NCI-H82 (cell line): ENCODE data around the gene MYH13.
A peak's percentile ranks its signal among the peaks of the same experiment; 100 is the strongest.

Experiments used
- DNase-seq: peaks from one replicate; lab custom pipeline; 2025; lab: John Stamatoyannopoulos, UW

MYH13 gene

DNA sequence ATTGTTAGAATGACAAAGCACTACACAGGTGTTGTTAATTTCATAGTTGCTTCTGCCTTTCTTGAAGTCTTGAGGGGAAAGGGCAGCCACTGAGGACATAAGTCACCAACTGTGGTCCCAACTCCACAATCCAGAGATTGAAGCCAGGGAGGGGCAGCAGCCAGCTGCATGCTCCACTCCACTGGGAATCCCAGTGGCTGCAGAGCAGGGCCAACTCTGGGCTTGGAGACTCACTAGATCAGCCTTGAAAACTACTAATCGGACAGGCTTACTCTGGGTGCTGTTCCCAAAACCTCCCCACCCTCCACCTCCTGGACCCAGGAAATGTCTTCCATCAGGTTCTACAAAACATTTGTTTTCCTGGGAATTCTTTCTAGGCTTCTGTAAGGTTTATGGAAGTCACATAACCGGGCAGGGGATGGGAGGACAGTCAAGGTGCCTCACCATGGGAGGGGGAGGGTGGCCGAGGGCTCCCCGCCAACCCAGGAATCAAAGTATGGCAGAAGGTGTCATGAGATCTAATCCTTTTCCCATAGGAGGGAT, 68.0 kb downstream of the MYH13 start:
- no peak for DNase-seq

DNA sequence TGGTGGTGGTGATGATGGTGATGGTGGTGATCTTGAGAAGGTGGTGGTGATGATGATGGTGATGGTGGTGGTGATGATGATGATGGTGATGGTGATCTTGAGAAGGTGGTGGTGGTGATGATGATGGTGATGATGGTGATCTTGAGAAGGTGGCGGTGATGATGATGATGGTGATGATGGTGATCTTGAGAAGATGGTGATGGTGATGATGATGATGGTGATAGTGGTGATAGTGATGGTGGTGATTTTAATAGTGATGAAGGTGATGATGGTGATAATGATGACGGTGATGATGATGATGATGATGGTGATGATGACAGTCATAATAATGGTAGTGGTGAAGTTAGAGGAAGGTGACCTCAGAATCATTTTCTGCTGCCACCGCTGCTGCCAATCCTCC, 75.1 kb downstream of the MYH13 start:
- DNase-seq: no peak

GRCh38 chr17:10295728-10296343, 77.0 kb downstream of the MYH13 start:
- DNase-seq: peak; percentile 71

DNA sequence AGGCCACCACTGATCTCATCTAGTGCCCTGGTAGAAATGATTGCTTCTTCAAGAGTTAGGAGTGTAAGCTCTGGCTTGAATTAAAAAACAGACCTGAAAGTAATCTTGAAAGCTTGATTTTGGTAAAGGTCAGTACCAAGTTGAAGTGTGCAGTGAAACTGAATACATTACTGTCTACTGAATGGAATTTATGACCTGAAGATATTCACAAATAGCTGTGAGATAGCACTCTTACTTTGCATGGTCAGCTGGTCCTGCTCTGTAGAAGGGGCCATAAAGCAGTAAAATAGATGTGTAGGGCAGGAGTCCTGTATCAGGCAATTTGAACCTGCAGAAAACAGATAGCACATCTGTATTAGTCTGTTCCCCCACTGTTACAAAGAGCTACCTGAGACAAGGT, 78.6 kb downstream of the MYH13 start:
- DNase-seq: no peak

DNA sequence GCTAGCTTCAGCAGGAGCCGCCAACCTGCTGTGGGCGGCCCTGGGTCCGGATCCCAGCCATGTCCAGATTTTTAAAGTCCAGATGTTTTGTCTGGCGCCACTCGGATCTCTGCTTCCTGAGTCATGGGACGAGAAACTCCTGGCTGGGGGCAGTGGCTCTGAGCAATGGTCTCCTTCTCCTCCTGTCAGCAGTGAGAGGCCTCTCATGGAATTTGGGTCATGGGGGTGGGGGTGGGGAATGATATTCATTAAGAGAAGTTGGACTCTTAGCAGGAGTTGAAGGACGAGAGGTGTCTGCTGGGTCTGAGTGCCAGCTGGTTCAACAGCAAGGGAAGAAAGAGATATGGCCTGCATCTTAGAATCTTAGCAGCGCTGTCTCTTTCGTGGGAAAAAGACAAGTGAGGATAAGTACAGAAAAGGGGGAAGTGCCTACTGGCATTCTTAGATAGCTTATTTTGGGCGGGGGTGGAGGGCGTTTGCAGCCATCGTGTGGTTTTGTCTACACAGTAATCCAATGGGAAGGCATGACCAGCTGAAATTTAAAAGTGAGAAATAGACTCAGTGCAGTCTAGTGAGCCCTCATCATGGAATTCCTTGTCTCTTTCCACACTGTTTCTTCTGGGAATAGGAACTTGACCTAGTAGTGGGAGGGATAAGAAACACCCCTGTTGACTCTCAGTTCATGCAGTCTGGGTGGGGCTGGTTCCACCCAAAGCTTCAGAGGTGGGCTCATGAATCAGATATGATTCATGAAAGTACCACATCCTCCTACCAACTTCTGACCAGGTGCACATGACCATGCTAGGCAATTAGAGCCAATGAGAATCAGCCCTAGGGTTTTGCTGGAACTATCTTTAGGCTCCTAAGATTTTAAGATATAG, 80.5 kb downstream of the MYH13 start:
- DNase-seq: no peak

- peak; percentile 3 for DNase-seq
These were observed 81.2 kb downstream of the MYH13 start for GRCh38 chr17:10291576-10291975.

DNA sequence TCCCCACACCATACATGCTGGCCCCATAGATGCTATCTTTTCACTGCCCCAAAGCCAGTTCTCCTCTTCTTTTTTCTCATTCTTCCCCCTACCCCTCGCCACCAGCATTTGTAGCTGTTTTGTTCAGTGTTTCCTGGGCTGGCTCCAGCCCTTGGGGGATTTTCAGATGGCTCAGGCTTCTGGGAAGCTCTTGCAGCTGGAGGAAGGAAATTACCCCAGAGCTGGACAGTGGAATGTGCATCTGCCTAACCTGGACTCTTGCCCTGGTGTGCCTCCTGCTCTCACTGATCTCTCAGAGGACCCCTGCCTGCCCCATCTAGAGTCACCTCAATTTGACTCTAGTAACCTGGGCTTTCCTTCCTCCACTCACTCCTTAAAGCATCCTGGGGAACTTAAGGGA, 82.8 kb downstream of the MYH13 start:
- DNase-seq: no peak

- no peak for DNase-seq
These were observed 86.5 kb downstream of the MYH13 start for GRCh38 chr17:10286324-10286723.

- DNase-seq: no peak
These were observed 86.9 kb downstream of the MYH13 start for GRCh38 chr17:10285896-10286295.

DNA sequence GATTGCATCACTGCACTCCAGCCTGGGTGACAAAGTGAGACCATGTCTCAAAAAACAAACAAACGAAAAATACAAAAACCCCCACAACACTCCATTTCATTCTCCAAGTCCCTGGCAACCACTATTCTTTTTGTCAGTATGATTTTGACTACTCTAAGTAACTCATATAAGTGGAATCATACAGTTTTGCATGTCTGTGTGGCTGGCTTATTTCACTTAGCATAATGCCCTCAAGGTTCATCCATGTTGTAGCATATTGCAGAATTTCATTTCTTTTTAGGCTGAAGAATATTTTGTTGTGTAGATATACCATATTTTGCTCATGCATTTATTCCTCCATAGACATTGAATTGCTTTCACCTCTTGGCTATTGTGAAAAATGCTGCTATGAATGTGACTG, 92.7 kb downstream of the MYH13 start:
- no peak for DNase-seq

GRCh38 chr17:10278218-10278617, 94.6 kb downstream of the MYH13 start:
- DNase-seq: peak; percentile 32

DNA sequence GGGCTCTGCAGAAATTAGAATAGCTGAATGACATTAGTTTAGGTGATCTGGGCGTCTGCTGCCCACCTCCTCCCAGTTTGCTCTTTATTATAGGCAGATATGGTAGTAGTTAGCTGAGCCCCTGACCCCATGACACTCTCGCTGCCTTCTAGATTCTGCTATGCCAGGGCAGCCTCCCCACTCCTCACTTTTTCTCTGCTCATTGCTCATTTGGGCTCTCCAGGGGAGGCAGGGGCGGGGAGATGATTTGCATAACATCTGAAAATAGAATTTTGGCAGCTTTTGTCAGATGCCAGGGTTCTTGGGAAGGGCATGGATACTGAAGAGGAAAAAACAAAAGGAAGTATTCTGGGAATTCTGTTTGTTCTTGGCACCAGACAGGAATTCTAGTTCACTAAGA, 96.4 kb downstream of the MYH13 start:
- DNase-seq: no peak

DNA sequence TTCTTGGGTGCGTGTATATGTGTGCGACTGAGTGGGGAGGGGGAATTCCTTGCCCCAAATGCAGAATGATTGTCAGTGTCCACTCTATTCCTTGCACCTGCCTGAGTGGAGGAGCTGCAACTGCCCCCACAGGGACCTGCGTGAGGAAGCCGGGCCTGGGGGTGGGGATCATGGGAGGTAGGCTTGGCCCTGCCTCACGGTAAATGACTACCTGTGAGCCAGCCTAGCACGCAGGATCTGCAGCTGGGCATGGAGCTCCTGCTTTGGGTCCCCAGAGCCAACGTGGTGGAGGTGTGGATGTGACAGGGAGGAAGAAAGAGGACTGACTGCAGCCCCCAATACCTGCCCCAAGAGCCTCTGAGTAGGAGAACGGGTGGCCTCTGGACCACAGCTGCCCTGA, 97.4 kb downstream of the MYH13 start:
- no peak for DNase-seq

GRCh38 chr17:10271106-10271562, 101.7 kb downstream of the MYH13 start:
- DNase-seq: no peak

DNA sequence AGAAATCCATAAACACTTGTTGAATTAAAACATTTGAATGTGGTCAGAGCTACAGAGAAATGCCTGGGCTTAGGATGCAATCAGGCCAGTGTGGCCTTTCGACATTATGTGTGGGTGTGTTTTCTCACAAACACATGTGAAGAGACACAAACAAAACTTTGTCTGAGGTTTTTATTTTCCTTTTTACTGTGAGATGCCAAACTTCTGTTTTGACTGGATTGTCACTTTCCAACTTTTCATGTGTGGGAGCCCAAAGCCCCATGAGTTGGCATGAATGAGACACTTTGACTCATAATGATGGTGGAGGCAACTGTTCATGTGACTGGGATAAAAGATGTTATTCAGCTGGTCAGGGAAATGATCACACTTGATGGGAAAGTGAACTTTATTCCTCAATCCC, 102.5 kb downstream of the MYH13 start:
- DNase-seq: no peak

- no peak for DNase-seq
These were observed 104.8 kb downstream of the MYH13 start for GRCh38 chr17:10268005-10268404.

DNA sequence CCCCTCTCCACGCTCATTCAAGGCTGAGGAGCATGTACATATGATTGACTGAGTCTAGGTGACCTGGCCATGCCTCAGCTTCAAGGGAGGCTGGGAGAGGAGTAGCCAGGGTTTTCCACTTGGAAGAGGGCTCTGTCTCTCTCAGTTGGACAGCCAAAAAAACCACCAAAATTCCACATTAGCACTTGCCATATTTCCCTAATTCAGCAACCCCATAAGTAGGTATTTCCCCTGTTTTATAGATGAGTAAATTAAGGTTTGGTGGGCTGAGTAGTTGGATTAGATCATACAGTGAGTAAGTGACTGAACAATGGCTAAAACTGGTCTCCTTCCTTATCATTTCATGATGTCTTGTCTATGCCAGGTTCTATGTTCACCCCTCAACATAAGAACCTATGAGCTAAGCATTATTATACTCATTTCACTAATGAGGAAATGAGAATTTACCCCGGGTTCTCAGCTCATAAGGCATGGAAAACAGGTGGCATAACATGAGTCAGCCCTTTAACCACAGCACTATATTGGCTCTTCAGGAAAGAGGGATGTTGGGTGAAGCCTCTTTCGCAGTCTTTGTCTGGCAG, 106.4 kb downstream of the MYH13 start:
- no peak for DNase-seq

DNA sequence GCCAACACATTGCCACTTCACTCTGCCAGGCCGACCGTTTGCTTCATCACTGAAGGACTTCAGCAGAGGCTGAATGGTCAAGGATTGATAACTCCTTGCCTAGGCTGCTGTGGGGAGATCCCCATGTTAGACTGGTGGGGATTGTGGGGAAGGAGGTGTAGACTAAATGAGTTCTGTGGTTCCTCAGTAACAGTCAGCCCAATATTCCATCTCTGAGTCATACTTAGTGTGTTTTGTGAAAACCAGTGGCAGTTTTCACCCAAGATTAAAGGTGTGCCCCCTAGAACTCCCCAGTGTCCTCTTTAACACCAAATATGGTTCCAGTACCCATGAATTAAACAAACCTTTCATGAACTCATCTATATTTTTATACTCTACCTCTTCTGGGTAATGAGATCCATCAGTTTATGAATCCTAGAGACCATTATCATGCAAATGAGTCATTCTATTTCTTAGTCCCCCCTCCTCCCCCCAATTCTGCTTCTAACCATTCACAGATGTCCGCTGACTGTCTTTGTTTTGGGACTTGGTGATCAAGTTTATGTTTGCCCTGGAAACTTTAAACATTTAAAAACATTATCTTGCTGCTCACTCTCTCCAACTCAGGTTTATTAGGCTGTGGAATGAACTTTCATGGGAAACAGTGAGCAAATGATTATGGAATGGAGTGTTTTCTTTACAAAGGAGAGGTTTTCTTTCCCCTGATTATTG, 107.6 kb downstream of the MYH13 start:
- no peak for DNase-seq

- DNase-seq: no peak
These were observed 108.8 kb downstream of the MYH13 start for GRCh38 chr17:10264051-10264450.

GRCh38 chr17:10262451-10262850, 110.4 kb downstream of the MYH13 start:
- DNase-seq: no peak

- DNase-seq: no peak
These were observed 111.7 kb downstream of the MYH13 start for GRCh38 chr17:10261098-10261497.
